Osteoblast (primary cell): ENCODE results near the gene SH3PXD2B. TPM values are rescaled to one million over a fixed set of nuclear protein-coding genes. Genes with fewer than 3 reads are reported as not detected.

Source experiments
- DNase-seq: peaks from one replicate; pipeline ENCODE4 v3.0.0; 2011; ENCODE audit warnings: low spot score, mixed read lengths; ENCODE audit not compliant: insufficient read length; ENCODE audit errors: missing footprints
- H2AFZ ChIP-seq: 2 replicates; pipeline ENCODE4 v1.6.0; 2011; ENCODE audit warnings: mild to moderate bottlenecking, low read length
- H3K27ac ChIP-seq: 2 replicates; pipeline ENCODE4 v1.5.1; 2011; ENCODE audit warnings: mild to moderate bottlenecking, low read depth, low read length, moderate library complexity
- H3K27me3 ChIP-seq: 2 replicates; pipeline ENCODE4 v1.6.0; 2012; ENCODE audit warnings: mild to moderate bottlenecking, control low read depth, inconsistent platforms, low read length, moderate library complexity; ENCODE audit not compliant: insufficient read depth
- H3K36me3 ChIP-seq: 2 replicates; pipeline ENCODE4 v1.5.1; 2011; ENCODE audit warnings: mild to moderate bottlenecking, low read length, control low read depth, moderate library complexity; ENCODE audit not compliant: insufficient read depth
- H3K4me1 ChIP-seq: 2 replicates; pipeline ENCODE4 v1.5.1; 2011; ENCODE audit warnings: mild to moderate bottlenecking, low read length, control low read depth, moderate library complexity; ENCODE audit not compliant: insufficient read depth
- H3K4me2 ChIP-seq: 2 replicates; pipeline ENCODE4 v1.6.0; 2011; ENCODE audit warnings: mild to moderate bottlenecking, low read length; ENCODE audit not compliant: insufficient read depth
- H3K4me3 ChIP-seq: fragments of 200-600 bp; sonication (generic); 3 replicates; pipeline ENCODE4 v1.5.1; 2012; ENCODE audit warnings: mild to moderate bottlenecking, low read length, inconsistent platforms; ENCODE audit not compliant: insufficient read depth
- H3K79me2 ChIP-seq: 2 replicates; pipeline ENCODE4 v1.6.0; 2012; ENCODE audit warnings: mild to moderate bottlenecking, low read length, control low read depth, inconsistent platforms; ENCODE audit not compliant: insufficient read depth
- H3K9me3 ChIP-seq: 2 replicates; pipeline ENCODE4 v1.5.1; 2011; ENCODE audit warnings: low read depth, low read length, control low read depth
- H4K20me1 ChIP-seq: 2 replicates; pipeline ENCODE4 v1.6.0; 2012; ENCODE audit warnings: mild to moderate bottlenecking, low read length, control low read depth; ENCODE audit not compliant: insufficient read depth
- CTCF ChIP-seq: IDR thresholded peaks from 2 replicates; pipeline ENCODE4 v1.5.1; 2011; ENCODE audit warnings: mild to moderate bottlenecking, low read depth, low read length, moderate library complexity; ENCODE audit errors: extremely low read depth
- total RNA-seq: library from RNA; depleted of rRNA; stranded (reverse); fragments of >200 nt; gene quantifications from 2 replicates; pipeline ENCODE4 v1.2.3, GENCODE V29; 2012

Gene SH3PXD2B
- total RNA-seq, 1 donor = 58.3 TPM

GRCh38 chr5:172494630-172495505 is 40.5 kb upstream of the SH3PXD2B start:
- H3K9me3 ChIP-seq = no peaks in the 10 kb centered on the region
- peaks cover 13% of the 10 kb centered on the region for H3K4me1 ChIP-seq
- H3K27me3 ChIP-seq = peaks cover 9% of the 10 kb centered on the region
- no peaks in the 10 kb centered on the region for H3K79me2 ChIP-seq
- H3K27ac ChIP-seq = no peak overlapping the region
- TF ChIP-seq CTCF = no peak
- H2AFZ ChIP-seq = no peak overlapping the region
- DNase-seq = no peak
- no peak overlapping the region for H3K4me3 ChIP-seq
- no peaks in the 10 kb centered on the region for H3K36me3 ChIP-seq
- H3K4me2 ChIP-seq = no peak overlapping the region
- H4K20me1 ChIP-seq = no peaks in the 10 kb centered on the region

- Histone ChIP-seq H3K27me3 (peaks cover 9% of the 10 kb centered on the region), H3K79me2 (no peaks in the 10 kb centered on the region), H3K4me3 (no peak overlapping the region), H4K20me1 (no peaks in the 10 kb centered on the region), H3K36me3 (no peaks in the 10 kb centered on the region), H3K27ac (no peak overlapping the region), H2AFZ (no peak overlapping the region), H3K9me3 (no peaks in the 10 kb centered on the region), H3K4me1 (peaks cover 13% of the 10 kb centered on the region), H3K4me2 (no peak overlapping the region)
- DNase-seq = no peak
- no peak for TF ChIP-seq CTCF
These were observed 39.6 kb upstream of the SH3PXD2B start for GRCh38 chr5:172493906-172494305.

- Histone ChIP-seq H2AFZ (no peak overlapping the region), H3K9me3 (no peaks in the 10 kb centered on the region), H3K4me2 (no peak overlapping the region), H3K27ac (no peak overlapping the region), H4K20me1 (no peaks in the 10 kb centered on the region), H3K79me2 (no peaks in the 10 kb centered on the region), H3K4me3 (no peak overlapping the region), H3K36me3 (no peaks in the 10 kb centered on the region), H3K4me1 (peaks cover 13% of the 10 kb centered on the region), H3K27me3 (peaks cover 9% of the 10 kb centered on the region)
- no peak for TF ChIP-seq CTCF
- DNase-seq = no peak
These were observed 39.1 kb upstream of the SH3PXD2B start for GRCh38 chr5:172493461-172493860.

GRCh38 chr5:172493002-172493401 is 38.7 kb upstream of the SH3PXD2B start:
- no peak overlapping the region for H3K4me2 ChIP-seq
- no peak for TF ChIP-seq CTCF
- no peaks in the 10 kb centered on the region for H3K36me3 ChIP-seq
- H3K4me1 ChIP-seq = peaks cover 13% of the 10 kb centered on the region
- DNase-seq = no peak
- no peak overlapping the region for H3K27ac ChIP-seq
- no peak overlapping the region for H3K4me3 ChIP-seq
- H3K9me3 ChIP-seq = no peaks in the 10 kb centered on the region
- no peaks in the 10 kb centered on the region for H4K20me1 ChIP-seq
- no peaks in the 10 kb centered on the region for H3K79me2 ChIP-seq
- H2AFZ ChIP-seq = no peak overlapping the region
- peaks cover 9% of the 10 kb centered on the region for H3K27me3 ChIP-seq
